Activated CD8-positive, alpha-beta memory T cell treated with anti-CD3 and anti-CD28 coated beads, Interleukin-2, amount 50 U/mL, for 1 hour (primary cell): ENCODE results near the gene FBXL12.
"Not testable (repeated sequence)": the region's sequence is repeated elsewhere in the genome, so short reads cannot be mapped to it uniquely, and the experiment has no call there.

Source experiments
- DNase-seq: peaks from one replicate; pipeline ENCODE4 v3.0.0-alpha.2; 2020; ENCODE audit errors: extremely low read depth

FBXL12 gene

GRCh38 chr19:9792206-9793070, 26.4 kb downstream of the FBXL12 start:
- peak; percentile 85 for DNase-seq

GRCh38 chr19:9791552-9792205, 27.2 kb downstream of the FBXL12 start:
- peak; percentile 85 for DNase-seq

- not testable (repeated sequence) for DNase-seq
Observed at GRCh38 chr19:9791073-9791367, 27.9 kb downstream of the FBXL12 start.

GRCh38 chr19:9789579-9789978, 29.3 kb downstream of the FBXL12 start:
- not testable (repeated sequence) for DNase-seq

GRCh38 chr19:9789066-9789465, 29.8 kb downstream of the FBXL12 start:
- DNase-seq, result no peak

- DNase-seq, result not testable (repeated sequence)
Observed at GRCh38 chr19:9788604-9789003, 30.3 kb downstream of the FBXL12 start.

- DNase-seq, result no peak
Observed at GRCh38 chr19:9786819-9787218, 32.1 kb downstream of the FBXL12 start.

GRCh38 chr19:9786342-9786741, 32.5 kb downstream of the FBXL12 start:
- no peak for DNase-seq

- DNase-seq, result peak; percentile 94
Observed at GRCh38 chr19:9785367-9786331, 33.2 kb downstream of the FBXL12 start.

GRCh38 chr19:9784163-9784496, 34.7 kb downstream of the FBXL12 start:
- DNase-seq, result not testable (repeated sequence)

GRCh38 chr19:9782338-9782737, 36.5 kb downstream of the FBXL12 start:
- DNase-seq, result no peak

GRCh38 chr19:9768175-9769112, 50.4 kb downstream of the FBXL12 start, which contains the start of gene ZNF846:
TSS of gene ZNF846 (minus strand) at chr19:9768738. CDS start at chr19:9764950, 3,788 bp downstream.
- peak; percentile 79 for DNase-seq
